Right cardiac atrium (tissue), 5 donors: ENCODE measurements around the gene DCAF15. TPM values are rescaled to one million over a fixed set of nuclear protein-coding genes. Genes with fewer than 3 reads are reported as not detected.
"Not testable (repeated sequence)": the region's sequence is repeated elsewhere in the genome, so short reads cannot be mapped to it uniquely, and the experiment has no call there.

ENCODE experiments used
- ATAC-seq, 2 donors: fragments of 200-7000 bp; cut with Tn5 transposase; one replicate each; pipeline versions ENCODE4 v1.8.0 to v1.9.1; 2020; ENCODE audit warnings: moderate library complexity in 2 of 2, mild to moderate bottlenecking in 1 of 2
- DNase-seq, 3 donors: peaks; one replicate each; pipeline ENCODE4 v3.0.0-alpha.2; 2020
- H3K27ac ChIP-seq: one replicate; pipeline ENCODE4 v1.5.1; 2013; ENCODE audit warnings: mild to moderate bottlenecking, low read length, control low read depth, moderate library complexity
- H3K27me3 ChIP-seq: one replicate; pipeline ENCODE4 v1.6.1; 2013; ENCODE audit not compliant: control insufficient read depth, insufficient read depth
- H3K4me1 ChIP-seq: one replicate; pipeline ENCODE4 v1.6.1; 2013; ENCODE audit warnings: low read length; ENCODE audit not compliant: control insufficient read depth, insufficient read depth
- H3K4me3 ChIP-seq: one replicate; pipeline ENCODE4 v1.5.1; 2013; ENCODE audit warnings: low read length, control low read depth
- H3K9me3 ChIP-seq: one replicate; pipeline ENCODE4 v1.6.1; 2013; ENCODE audit warnings: low read length; ENCODE audit not compliant: control insufficient read depth
- WGBS: extraction: QIAGEN DNeasy Blood & Tissue Kit; methylation state at CpG from one replicate; pipeline ENCODE4 v1.1.7; 2013; 5-methylcytosine and 5-hydroxymethylcytosine counted together
- intact Hi-C, 4 donors: fragments of 100-400 bp; cut with DNase I; formaldehyde crosslinking; loops; one replicate each; pipeline versions ENCODE4 v1.11.0 to v1.14.0; 2022 to 2023
- polyA plus RNA-seq: library from polyadenylated mRNA; stranded (reverse); fragments of 200-250 nt; gene quantifications from one replicate; pipeline ENCODE4 v1.2.3, GENCODE V29; 2013
- total RNA-seq, 4 donors: library from RNA; stranded (reverse); fragmentation: NEBNext Ultra II Directional; extraction: Animal tissue kit (Norgen Biotek cat#: 25700); gene quantifications; one replicate each; pipeline ENCODE4 v1.2.1, GENCODE V29; 2021
- donor health status: healthy with polysubstance abuse.
- donor health status: DM: no; HTN: yes; CAD: no.
- donor health status: DM: no; HTN: no; CAD: no.
- donor health status: DM: no; HTN: yes; CAD: no; lungs with severe emphysema.
- donor health status: DM: yes; HTN: yes; CAD: no.

DCAF15 gene
- total and polyA plus RNA-seq, 5 donors = 20.3 to 24.1 (median 21.5) TPM

- intact Hi-C loops = no loop called here
- Histone ChIP-seq H3K27ac (no peak overlapping the region), H3K4me3 (no peak overlapping the region), H3K27me3 (no peaks in the 10 kb centered on the region), H3K9me3 (no peaks in the 10 kb centered on the region), H3K4me1 (no peaks in the 10 kb centered on the region)
- DNase-seq (peak in 2 of 3 donors; percentile 72), ATAC-seq (peak in 1 of 2 donors; percentile 62)
- 68% methylated on average over 14 of the region's 14 CpGs for WGBS
These were observed 34.4 kb upstream of the DCAF15 start for GRCh38 chr19:13917888-13918406.

GRCh38 chr19:13918726-13919411, 33.4 kb upstream of the DCAF15 start:
- intact Hi-C loops = no loop called here

GRCh38 chr19:13920524-13920923, 31.8 kb upstream of the DCAF15 start:
- Histone ChIP-seq H3K9me3 (no peaks in the 10 kb centered on the region), H3K27ac (no peak overlapping the region), H3K4me3 (no peak overlapping the region), H3K4me1 (no peaks in the 10 kb centered on the region), H3K27me3 (no peaks in the 10 kb centered on the region)
- 97% methylated on average over 11 of the region's 11 CpGs for WGBS
- peak in 1 of 2 donors; percentile 5 for ATAC-seq
- intact Hi-C loops = no loop called here
- no peak for DNase-seq

More at GRCh38 chr19:13918726-13919411, 33.4 kb upstream of the DCAF15 start:
- H3K27ac ChIP-seq = no peak overlapping the region
- no peaks in the 10 kb centered on the region for H3K27me3 ChIP-seq
- H3K4me3 ChIP-seq = no peak overlapping the region
- DNase-seq (no peak), ATAC-seq (peak in 1 of 2 donors; percentile 10)
- 87% methylated on average over 34 of the region's 34 CpGs for WGBS
- no peaks in the 10 kb centered on the region for H3K4me1 ChIP-seq
- H3K9me3 ChIP-seq = no peaks in the 10 kb centered on the region

- DNase-seq = no peak
- peak in 1 of 2 donors; percentile 44 for ATAC-seq
These were observed 31.2 kb upstream of the DCAF15 start for GRCh38 chr19:13920940-13921747.

GRCh38 chr19:13922118-13922517, 30.2 kb upstream of the DCAF15 start:
- H3K9me3 ChIP-seq, intact Hi-C loops: not testable (repeated sequence)

More at GRCh38 chr19:13920940-13921747, 31.2 kb upstream of the DCAF15 start:
- Histone ChIP-seq H3K9me3 (no peaks in the 10 kb centered on the region), H3K27me3 (no peaks in the 10 kb centered on the region), H3K4me3 (no peak overlapping the region), H3K4me1 (no peaks in the 10 kb centered on the region), H3K27ac (no peak overlapping the region)
- intact Hi-C loops = no loop called here
- WGBS = 90% methylated on average over 2 of the region's 2 CpGs

GRCh38 chr19:13923194-13923987, 28.9 kb upstream of the DCAF15 start:
- intact Hi-C loops = no loop called here
- H3K4me3 ChIP-seq = no peak overlapping the region
- no peak overlapping the region for H3K27ac ChIP-seq
- WGBS = 94% methylated on average over 28 of the region's 28 CpGs
- no peak for DNase-seq
- no peaks in the 10 kb centered on the region for H3K4me1 ChIP-seq
- no peak for ATAC-seq
- H3K9me3 ChIP-seq = no peaks in the 10 kb centered on the region
- no peaks in the 10 kb centered on the region for H3K27me3 ChIP-seq

More at GRCh38 chr19:13922118-13922517, 30.2 kb upstream of the DCAF15 start:
- not testable (repeated sequence) for H3K4me3 ChIP-seq, ATAC-seq, H3K27me3 ChIP-seq, H3K4me1 ChIP-seq, DNase-seq, H3K27ac ChIP-seq
- 97% methylated on average over 6 of the region's 6 CpGs for WGBS

GRCh38 chr19:13926010-13926409, 26.3 kb upstream of the DCAF15 start:
- intact Hi-C loops = no loop called here
- H3K27me3 ChIP-seq = no peaks in the 10 kb centered on the region
- ATAC-seq (no peak), DNase-seq (no peak)
- no peaks in the 10 kb centered on the region for H3K9me3 ChIP-seq
- H3K27ac ChIP-seq = peak overlapping the region; percentile 23
- H3K4me1 ChIP-seq = no peaks in the 10 kb centered on the region
- H3K4me3 ChIP-seq = no peak overlapping the region
- WGBS = 85% methylated on average over 4 of the region's 4 CpGs

GRCh38 chr19:13926715-13927114, 25.6 kb upstream of the DCAF15 start:
- intact Hi-C loops = no loop called here
- Histone ChIP-seq H3K9me3 (no peaks in the 10 kb centered on the region), H3K27me3 (no peaks in the 10 kb centered on the region), H3K4me3 (no peak overlapping the region), H3K27ac (peak overlapping the region; percentile 23), H3K4me1 (no peaks in the 10 kb centered on the region)
- 65% methylated on average over 8 of the region's 8 CpGs for WGBS
- ATAC-seq (peak in 1 of 2 donors; percentile 77), DNase-seq (no peak)

GRCh38 chr19:13929340-13929739, 23.0 kb upstream of the DCAF15 start:
- intact Hi-C loops = no loop called here
- Histone ChIP-seq H3K4me3 (no peak overlapping the region), H3K27me3 (no peaks in the 10 kb centered on the region), H3K9me3 (no peaks in the 10 kb centered on the region), H3K27ac (no peak overlapping the region), H3K4me1 (no peaks in the 10 kb centered on the region)
- no peak for ATAC-seq
- WGBS = 76% methylated on average over 12 of the region's 12 CpGs
- no peak for DNase-seq

- ATAC-seq (no peak), DNase-seq (no peak)
- no peaks in the 10 kb centered on the region for H3K9me3 ChIP-seq
- H3K27ac ChIP-seq = no peak overlapping the region
- no peaks in the 10 kb centered on the region for H3K27me3 ChIP-seq
- no peaks in the 10 kb centered on the region for H3K4me1 ChIP-seq
- 91% methylated on average over 17 of the region's 17 CpGs for WGBS
- no peak overlapping the region for H3K4me3 ChIP-seq
- intact Hi-C loops = no loop called here
These were observed 22.4 kb upstream of the DCAF15 start for GRCh38 chr19:13929956-13930355.
